PC-3 (cell line): ENCODE measurements around the gene ACVR1.

Experiments
- CTCF ChIP-seq: fragments of 300-600 bp; sonication (generic); conservative IDR thresholded peaks from 2 replicates; pipeline ENCODE4 v1.5.1; 2017; ENCODE audit warnings: antibody characterized with exemption, low read depth, mild to moderate bottlenecking, low read length
- EZH2 ChIP-seq: fragments of 300-600 bp; sonication (generic); IDR thresholded peaks from one replicate; pipeline ENCODE4 v1.6.1; 2017; ENCODE audit warnings: antibody characterized with exemption, mild to moderate bottlenecking, low read length; ENCODE audit not compliant: unreplicated experiment
- EZH2phosphoT487 ChIP-seq: fragments of 300-600 bp; sonication (generic); IDR thresholded peaks from 2 replicates; pipeline ENCODE4 v1.6.1; 2018; ENCODE audit warnings: mild to moderate bottlenecking, antibody characterized with exemption, low read length, borderline replicate concordance

GRCh38 chr2:157743051-157743450, 133.1 kb downstream of the ACVR1 start:
- TF ChIP-seq CTCF (no peak), EZH2 (no peak), EZH2phosphoT487 (no peak)
